Omental fat pad (tissue), 4 donors: Measurements from ENCODE around the gene SSBP3. TPM values are rescaled to one million over a fixed set of nuclear protein-coding genes. Genes with fewer than 3 reads are reported as not detected.

ENCODE experiments used
- ATAC-seq: fragments of 150-250 bp; one replicate; pipeline ENCODE4 v1.9.1; 2016; ENCODE audit warnings: mild to moderate bottlenecking, moderate library complexity; ENCODE audit not compliant: low FRiP score
- DNase-seq: peaks from one replicate; pipeline ENCODE4 v3.0.0-alpha.2; 2019; ENCODE audit warnings: low spot score
- total RNA-seq, 4 donors: library from RNA; depleted of rRNA; stranded (reverse); fragments of >200 nt; gene quantifications; one replicate each; pipeline ENCODE4 v1.1.0, GENCODE V29; 2016
- TF ChIP-seq, protein P1 (sequence below), 3 donors: fragments of 450-650 bp; IDR thresholded peaks; one replicate each; pipeline ENCODE4 v1.5.1; 2016 to 2017; ENCODE audit warnings: antibody characterized with exemption in 3 of 3, mild to moderate bottlenecking in 3 of 3, moderate library complexity in 2 of 3

The SSBP3 gene
- total RNA-seq, 4 donors from 2014 or later, result 21.0 to 32.6 (median 22.9) TPM

DNA sequence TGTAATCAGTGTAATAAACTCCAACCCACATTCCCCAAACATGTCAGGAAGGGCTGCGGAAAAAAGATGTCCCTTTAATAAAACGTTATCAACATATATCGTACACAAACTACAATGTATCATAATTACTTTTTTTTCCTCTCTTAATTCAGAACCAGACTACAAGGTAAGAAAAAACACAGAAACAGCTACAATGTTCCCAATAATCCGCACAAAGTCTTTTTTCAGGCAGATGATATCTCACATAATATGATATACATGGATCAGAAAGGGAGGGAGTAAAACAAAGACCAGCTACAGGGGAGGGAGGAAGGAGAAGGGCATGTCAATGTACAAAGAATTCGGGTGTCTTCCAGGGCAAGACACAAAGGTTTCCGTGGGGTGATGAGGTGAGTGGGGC is 180.8 kb downstream of the SSBP3 start:
- no peak for ATAC-seq
- TF ChIP-seq, protein P1, sequence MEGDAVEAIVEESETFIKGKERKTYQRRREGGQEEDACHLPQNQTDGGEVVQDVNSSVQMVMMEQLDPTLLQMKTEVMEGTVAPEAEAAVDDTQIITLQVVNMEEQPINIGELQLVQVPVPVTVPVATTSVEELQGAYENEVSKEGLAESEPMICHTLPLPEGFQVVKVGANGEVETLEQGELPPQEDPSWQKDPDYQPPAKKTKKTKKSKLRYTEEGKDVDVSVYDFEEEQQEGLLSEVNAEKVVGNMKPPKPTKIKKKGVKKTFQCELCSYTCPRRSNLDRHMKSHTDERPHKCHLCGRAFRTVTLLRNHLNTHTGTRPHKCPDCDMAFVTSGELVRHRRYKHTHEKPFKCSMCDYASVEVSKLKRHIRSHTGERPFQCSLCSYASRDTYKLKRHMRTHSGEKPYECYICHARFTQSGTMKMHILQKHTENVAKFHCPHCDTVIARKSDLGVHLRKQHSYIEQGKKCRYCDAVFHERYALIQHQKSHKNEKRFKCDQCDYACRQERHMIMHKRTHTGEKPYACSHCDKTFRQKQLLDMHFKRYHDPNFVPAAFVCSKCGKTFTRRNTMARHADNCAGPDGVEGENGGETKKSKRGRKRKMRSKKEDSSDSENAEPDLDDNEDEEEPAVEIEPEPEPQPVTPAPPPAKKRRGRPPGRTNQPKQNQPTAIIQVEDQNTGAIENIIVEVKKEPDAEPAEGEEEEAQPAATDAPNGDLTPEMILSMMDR (IDR thresholded peaks at IDR 0.05), result no peak

GRCh38 chr1:54224233-54224632 is 182.0 kb downstream of the SSBP3 start:
- ATAC-seq (no peak), DNase-seq (no peak)
- TF ChIP-seq, protein P1 (IDR thresholded peaks at IDR 0.05), result no peak

More for the DNA sequence above, 180.8 kb downstream of the SSBP3 start:
- no peak for DNase-seq

DNA sequence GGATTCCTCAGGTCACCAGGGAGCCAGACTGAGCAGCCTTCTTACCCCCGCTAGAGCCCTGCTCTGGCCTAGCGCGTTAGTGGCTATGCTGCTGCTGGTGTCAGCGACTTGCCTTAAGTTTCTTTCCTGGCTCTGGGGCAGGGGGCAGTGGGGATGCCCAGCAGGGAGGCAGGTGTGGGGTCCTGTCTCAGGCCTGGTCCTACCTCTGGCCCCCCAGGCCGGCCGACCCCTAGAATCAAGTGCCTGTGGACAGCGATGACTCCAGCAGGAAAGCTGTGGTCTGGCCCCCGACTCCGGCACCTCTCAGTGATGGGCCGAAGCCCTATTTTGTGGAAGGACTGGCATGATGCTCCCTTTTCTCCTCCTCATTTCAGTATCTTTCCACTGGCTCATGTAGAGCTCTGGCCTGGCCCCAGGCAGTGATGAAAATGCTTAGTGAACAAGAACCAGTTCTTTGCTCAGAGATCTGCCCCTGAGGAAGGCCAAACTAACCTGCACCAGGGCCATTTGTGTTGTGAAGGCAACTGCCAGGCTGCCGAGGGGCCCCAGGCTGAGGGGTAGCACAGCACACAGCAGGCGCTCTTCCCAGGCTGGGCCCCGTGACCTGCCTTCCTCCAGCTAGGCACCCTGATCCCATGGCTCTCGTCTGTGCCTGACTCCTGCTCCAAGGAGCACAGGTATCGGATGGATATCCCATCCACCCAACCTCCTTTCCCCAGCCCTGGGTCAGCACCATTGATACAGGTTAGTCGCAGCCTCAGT is 182.6 kb downstream of the SSBP3 start:
- TF ChIP-seq, protein P1 (IDR thresholded peaks at IDR 0.05), result no peak
- DNase-seq, result no peak

DNA sequence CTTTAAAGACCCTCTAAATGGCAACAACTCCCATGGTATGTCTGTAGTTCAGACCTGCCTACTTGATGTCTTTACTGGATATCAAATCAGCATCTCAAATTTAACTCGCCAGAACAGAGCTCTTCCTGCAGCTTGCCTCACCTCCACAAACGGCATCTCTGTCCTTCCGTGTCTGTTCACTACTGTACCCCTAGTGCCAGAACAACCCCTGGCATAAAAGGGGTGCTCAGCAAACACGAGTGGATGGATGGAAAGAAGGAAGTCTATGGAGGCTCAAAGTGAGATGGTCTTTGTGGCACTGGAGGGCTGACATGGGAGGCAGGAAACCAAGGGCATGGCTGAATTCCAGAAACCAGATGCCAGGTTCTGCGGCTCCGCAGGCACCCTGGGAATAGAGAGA is 183.5 kb downstream of the SSBP3 start:
- DNase-seq (no peak), ATAC-seq (no peak)
- TF ChIP-seq, protein P1 (IDR thresholded peaks at IDR 0.05), result no peak

More for the DNA sequence above, 182.6 kb downstream of the SSBP3 start:
- no peak for ATAC-seq

GRCh38 chr1:54221867-54222484 is 184.2 kb downstream of the SSBP3 start:
- TF ChIP-seq, protein P1 (IDR thresholded peaks at IDR 0.05), result no peak
- no peak for DNase-seq

GRCh38 chr1:54221113-54221834 is 184.9 kb downstream of the SSBP3 start:
- TF ChIP-seq, protein P1 (IDR thresholded peaks at IDR 0.05), result no peak
- ATAC-seq, result no peak

More at GRCh38 chr1:54221867-54222484, 184.2 kb downstream of the SSBP3 start:
- ATAC-seq, result no peak

More at GRCh38 chr1:54221113-54221834, 184.9 kb downstream of the SSBP3 start:
- DNase-seq, result no peak
